Activated T-cell treated with anti-CD3 and anti-CD28 coated beads, Interleukin-2, amount 50 U/mL, for 48 hours (primary cell): Measurements from ENCODE around the gene CAMK1D.
A peak's percentile ranks its signal among the peaks of the same experiment; 100 is the strongest.

Experiments used
- DNase-seq, 2 experiments: peaks; one replicate each; pipeline ENCODE4 v3.0.0-alpha.2; 2020

The CAMK1D gene

GRCh38 chr10:12774204-12774894, 425.0 kb downstream of the CAMK1D start:
- DNase-seq: no peak

- DNase-seq: peak; percentile 61 to 65
Observed at GRCh38 chr10:12777840-12778585, 428.7 kb downstream of the CAMK1D start.

DNA sequence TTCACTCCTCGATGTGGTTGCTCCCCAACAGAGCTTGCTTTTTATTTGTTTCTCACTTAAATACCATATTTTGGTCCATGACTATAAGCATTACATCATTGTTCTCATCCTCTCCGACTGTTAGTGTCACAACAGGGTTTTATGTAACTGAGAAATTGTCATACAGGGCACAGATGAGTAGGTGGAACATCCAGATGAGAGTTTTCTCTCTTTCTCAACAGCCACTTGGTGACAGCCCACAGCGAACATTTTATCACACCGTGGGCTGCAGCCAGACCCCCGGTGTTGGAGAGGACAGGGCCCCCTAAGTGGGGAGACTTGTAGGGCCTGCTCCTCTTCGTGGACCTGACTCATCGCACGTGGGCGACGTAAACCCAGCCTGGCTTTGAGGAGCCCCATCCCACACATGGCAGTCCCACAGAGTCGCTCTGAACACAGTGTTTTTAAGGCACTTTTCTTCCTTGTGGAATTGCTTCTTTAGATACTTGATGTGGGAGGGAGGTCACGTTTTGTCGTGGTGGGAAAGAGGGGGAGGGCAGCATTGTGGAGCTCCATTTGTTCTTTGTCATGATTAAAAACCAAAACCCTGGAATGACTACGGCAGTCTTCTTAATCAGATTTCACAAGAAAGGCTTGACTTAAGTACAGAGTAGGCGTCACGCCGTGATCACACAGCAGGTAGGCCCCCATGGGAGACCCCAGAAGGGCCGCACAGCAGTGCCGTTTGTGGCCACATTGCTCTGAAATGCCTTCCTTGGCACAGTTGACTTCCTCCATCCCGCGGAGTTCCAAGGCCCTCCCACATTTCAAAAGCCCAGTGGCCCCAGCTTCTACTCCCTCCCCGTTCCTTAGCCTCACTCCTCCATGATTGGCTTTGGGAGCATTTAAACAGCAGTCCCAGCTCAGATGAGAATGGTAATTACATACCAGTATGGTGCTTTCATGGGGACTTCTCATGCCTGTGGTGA, 431.6 kb downstream of the CAMK1D start:
- DNase-seq: peak; percentile 69 to 74

DNA sequence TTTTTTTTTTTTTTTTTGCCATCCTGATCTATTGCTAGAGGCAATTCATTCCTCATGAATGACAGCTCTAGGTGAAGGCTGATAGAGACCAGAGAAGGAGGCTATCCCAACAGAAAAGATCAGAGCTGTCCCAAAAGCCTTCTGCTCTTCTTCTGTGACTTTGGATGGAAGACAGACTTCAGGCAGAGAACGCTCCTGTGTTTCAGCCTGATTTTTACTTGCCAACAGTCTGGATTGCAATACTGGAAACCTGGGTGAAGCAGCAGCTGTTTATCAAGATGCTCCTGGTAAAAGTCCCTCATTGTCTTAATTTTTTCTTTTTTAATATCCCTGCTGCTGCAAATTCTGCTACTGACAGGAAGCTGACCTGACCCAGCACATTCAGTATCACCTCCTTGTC, 432.6 kb downstream of the CAMK1D start:
- DNase-seq: no peak

GRCh38 chr10:12782537-12782936, 433.2 kb downstream of the CAMK1D start:
- DNase-seq: peak; percentile 66

GRCh38 chr10:12783293-12783692, 433.9 kb downstream of the CAMK1D start:
- DNase-seq: no peak

DNA sequence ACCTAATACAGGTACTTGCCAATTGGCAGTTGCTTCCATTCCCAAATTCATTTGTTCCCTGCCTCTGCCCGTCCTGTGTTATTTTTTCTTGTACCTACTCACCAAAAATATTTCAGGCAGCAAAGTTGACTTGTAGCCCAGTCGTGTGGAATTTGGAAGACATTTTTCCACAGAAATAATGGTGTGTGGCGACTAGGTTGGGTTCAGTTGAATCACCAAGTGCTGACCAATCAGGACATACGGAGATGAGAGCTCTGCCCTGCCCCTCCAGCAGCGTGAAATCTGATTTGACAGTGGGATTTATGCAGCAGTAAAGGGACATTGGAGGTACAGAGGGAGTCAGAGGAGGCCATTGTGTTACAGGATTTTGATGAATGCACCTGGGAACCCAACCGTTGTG, 435.3 kb downstream of the CAMK1D start:
- DNase-seq: no peak

- DNase-seq: no peak
Observed at GRCh38 chr10:12785415-12785831, 436.1 kb downstream of the CAMK1D start.

GRCh38 chr10:12787297-12787696, 437.9 kb downstream of the CAMK1D start:
- DNase-seq: no peak

DNA sequence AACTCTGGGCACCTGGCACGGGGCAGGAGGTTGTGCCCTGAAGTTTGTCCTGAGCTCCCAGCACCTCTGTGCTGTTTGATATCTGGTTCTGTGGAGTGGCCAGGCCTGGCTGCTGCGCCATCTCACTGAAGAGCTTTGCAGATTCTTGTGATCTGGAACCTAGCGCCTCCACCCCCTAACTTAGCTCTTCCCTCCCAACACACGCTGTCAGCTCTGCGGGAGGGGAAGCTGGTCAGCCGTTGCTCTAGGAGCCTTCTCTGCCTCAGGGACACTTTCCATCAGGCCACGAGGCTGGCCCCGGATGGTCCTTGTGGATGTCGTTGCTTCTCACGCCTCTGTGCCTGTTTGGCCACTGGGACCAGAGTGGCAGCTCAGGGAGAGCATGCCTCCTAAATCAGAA, 438.9 kb downstream of the CAMK1D start:
- DNase-seq: no peak

DNA sequence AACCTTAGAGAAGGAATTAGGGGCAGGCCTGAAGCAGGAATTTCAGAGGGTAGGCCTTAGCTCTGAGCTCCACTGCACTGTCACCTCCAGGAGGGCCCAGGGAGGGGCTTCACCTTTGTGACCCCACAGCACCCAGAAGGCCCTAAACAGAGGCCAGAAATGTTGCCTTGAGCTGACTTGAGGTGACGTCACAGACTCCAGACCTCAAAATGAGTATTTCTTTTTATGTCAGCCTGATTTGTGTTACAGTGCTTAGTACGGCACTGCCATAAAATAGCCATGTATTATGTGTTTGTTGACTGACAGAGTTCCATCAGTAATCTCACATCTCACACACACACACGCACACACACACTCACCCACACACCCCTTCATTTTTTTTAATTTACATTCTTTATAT, 440.9 kb downstream of the CAMK1D start:
- DNase-seq: no peak

DNA sequence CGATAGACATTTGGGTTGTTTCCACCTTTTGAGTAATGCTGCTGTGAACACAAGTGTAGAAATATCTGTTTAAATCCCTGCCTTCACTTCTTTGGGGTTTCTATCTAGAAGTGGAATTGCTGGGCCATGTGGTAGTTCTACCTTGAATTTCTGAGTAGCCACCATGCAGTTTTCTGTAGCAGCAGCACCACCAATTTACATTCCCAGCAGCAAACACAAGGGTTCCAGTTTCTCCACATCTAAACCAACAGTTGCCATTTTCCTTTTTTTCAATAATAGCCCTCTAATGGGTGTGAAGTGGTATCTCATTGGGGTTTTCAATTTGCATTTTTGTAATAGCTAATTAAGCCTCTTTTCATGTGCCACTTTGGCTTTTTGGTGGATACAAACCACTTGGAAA, 442.4 kb downstream of the CAMK1D start:
- DNase-seq: no peak

GRCh38 chr10:12792889-12793556, 443.7 kb downstream of the CAMK1D start:
- no peak for DNase-seq

DNA sequence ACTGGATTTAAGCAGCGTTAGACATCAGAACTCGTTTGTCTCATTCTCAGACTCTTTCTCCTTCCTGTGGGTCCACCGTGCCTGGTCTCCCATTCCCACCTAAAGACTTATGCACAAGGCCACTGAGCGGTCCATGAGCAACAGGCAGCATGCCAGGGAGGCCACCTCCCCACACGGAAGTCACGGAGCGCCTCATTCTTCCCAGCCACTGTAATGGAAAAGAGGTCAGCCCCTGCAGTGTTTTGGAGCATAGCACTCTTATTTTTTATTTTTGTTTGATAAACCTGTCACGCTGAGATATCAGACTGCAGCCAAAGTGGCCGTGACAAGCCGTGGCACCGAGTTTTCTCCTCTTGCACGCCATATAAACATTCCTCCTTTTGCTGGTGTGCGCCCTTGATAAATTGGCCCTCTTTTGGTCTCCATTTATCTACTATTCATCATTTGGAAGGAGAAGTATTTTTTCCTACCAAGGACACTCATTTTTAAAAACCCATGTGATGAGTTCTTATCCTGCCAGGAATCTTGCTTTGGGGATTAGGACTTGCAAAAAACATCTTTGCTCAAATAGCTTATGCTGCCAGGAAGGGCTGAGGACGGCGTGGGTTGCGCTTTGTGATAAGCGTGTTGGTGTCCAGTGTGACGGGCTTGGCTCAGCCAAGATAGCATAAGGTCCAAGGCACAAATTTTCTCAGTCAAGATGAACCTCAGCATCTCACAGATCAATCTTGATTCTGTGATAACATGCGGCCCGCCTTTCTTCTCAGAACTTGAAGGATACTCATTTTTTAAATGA, 446.2 kb downstream of the CAMK1D start:
- no peak for DNase-seq

DNA sequence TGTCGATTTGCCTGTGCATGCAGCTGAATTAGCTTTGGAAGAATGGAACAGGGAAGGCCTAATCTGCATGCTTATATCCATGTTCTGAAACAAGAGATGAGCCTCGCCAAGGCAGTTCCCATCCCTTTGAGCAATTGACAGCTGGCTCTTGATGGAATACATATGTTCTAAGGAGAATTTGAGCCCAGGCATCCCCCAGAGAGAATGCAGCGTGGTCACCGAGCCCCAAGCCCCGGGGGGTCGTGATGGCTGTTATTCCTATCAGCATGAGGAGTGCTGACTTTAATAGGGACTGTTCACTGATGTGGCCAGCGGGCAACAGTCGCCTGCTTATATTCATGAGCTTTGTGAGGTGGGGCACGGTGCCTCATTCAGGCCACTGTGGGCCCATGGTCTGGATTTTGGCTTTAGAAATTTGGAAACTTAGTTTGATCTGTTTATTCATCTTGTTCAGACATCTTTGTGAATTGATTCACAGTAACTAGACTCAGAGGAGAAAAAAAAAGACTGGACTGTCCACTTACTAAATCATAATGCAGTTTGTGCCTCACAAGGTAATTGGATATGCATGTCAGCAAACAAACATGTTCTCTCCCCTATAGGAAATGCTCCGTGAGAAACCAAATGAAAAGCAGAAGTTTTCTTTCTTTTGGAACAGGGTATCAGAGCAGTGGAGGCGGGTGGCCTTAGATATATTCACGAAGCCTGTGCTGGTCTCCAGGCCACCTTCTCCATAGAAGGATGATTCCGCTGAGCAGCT, 447.2 kb downstream of the CAMK1D start:
- DNase-seq: no peak

DNA sequence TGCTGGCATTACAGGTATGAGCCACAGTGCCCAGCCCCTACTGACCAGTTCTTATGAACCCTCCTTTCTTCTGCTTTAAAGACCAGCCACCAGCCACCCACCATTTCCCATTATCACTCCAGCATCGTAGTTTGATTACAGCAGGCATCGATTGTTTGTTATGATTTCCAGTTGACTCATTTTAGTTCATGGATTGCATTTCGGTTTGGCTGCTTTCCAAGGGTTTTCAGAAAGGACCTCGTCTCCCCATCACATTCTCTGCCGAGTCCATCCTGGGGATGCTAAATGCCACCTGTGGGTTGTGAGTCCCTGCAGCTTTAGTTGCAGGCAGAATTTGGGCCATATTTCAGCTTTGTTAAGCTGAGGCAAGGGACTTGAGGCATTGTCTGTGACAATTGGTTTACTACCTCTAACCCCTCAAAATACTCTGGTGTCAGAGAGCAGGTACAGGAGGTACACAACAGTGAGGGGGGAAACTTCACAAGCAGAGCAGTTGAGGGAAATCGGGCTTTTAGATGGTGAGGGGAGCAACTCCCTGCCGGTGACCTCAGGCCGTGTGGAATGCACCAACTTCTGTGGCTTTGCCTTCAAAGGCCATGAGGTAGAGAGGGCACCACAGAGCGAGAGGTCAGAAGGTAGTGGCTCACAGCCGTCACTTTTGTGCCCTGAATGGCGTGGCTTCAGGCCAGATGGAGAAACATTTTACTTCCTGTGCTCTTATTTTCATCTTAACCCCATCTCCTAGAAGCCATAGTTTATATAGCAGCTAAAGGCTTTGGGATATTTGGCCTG, 448.3 kb downstream of the CAMK1D start:
- no peak for DNase-seq

- DNase-seq: no peak
Observed at GRCh38 chr10:12799144-12799543, 449.8 kb downstream of the CAMK1D start.

- DNase-seq: no peak
Observed at GRCh38 chr10:12799714-12800113, 450.4 kb downstream of the CAMK1D start.

- no peak for DNase-seq
Observed at GRCh38 chr10:12800302-12800701, 451.0 kb downstream of the CAMK1D start.
